ENCODE data around the gene TMEM165.

TMEM165 gene

GRCh38 chr4:55438314-55438713 is 42.6 kb downstream of the TMEM165 start:
- no peak overlapping the region for H2AFZ ChIP-seq (ENCODE audit: low read length)
- H3K4me1 ChIP-seq (ENCODE audit: insufficient read depth, low read length, poor library complexity, severe bottlenecking) = peaks cover 10% of the 10 kb centered on the region
- H3K27me3 ChIP-seq (ENCODE audit: insufficient read depth, low read length, poor library complexity, severe bottlenecking) = no peaks in the 10 kb centered on the region
- H3K9me2 ChIP-seq (replicated peaks; ENCODE audit: low read depth, low read length) = no peaks in the 10 kb centered on the region
- H3K79me2 ChIP-seq (ENCODE audit: insufficient read depth, low read length) = no peaks in the 10 kb centered on the region
- TF ChIP-seq CTCF (conservative IDR thresholded peaks at IDR 0.05; ENCODE audit: low read length) = no peak
- TF ChIP-seq EZH2phosphoT487 (IDR thresholded peaks at IDR 0.05; ENCODE audit: borderline replicate concordance) = no peak
- no peaks in the 10 kb centered on the region for H3F3A ChIP-seq (ENCODE audit: low read depth)
- no peaks in the 10 kb centered on the region for H3K9me3 ChIP-seq (ENCODE audit: insufficient read depth, low read depth, low read length)
- no peak overlapping the region for H3K9ac ChIP-seq (ENCODE audit: low read depth, low read length, poor library complexity, severe bottlenecking)
- H3K4me2 ChIP-seq (ENCODE audit: low read depth, low read length, poor library complexity, severe bottlenecking) = no peak overlapping the region
- H4K20me1 ChIP-seq (ENCODE audit: insufficient read depth, low read length, poor library complexity, severe bottlenecking) = no peaks in the 10 kb centered on the region
- H3K4me3 ChIP-seq (ENCODE audit: low read length, poor library complexity, severe bottlenecking) = no peak overlapping the region
- H3K36me3 ChIP-seq (ENCODE audit: insufficient read depth, low read length) = peaks cover 15% of the 10 kb centered on the region; the same call in 1 of the 2 replicates

GRCh38 chr4:55439023-55439422 is 43.3 kb downstream of the TMEM165 start:
- H3K9ac ChIP-seq (ENCODE audit: low read depth, low read length, poor library complexity, severe bottlenecking) = no peak overlapping the region
- TF ChIP-seq CTCF (conservative IDR thresholded peaks at IDR 0.05; ENCODE audit: low read length) (no peak), EZH2phosphoT487 (IDR thresholded peaks at IDR 0.05; ENCODE audit: borderline replicate concordance) (no peak)
- peaks cover 10% of the 10 kb centered on the region for H3K4me1 ChIP-seq (ENCODE audit: insufficient read depth, low read length, poor library complexity, severe bottlenecking)
- H4K20me1 ChIP-seq (ENCODE audit: insufficient read depth, low read length, poor library complexity, severe bottlenecking) = no peaks in the 10 kb centered on the region
- no peaks in the 10 kb centered on the region for H3F3A ChIP-seq (ENCODE audit: low read depth)
- no peaks in the 10 kb centered on the region for H3K27me3 ChIP-seq (ENCODE audit: insufficient read depth, low read length, poor library complexity, severe bottlenecking)
- no peak overlapping the region for H3K4me3 ChIP-seq (ENCODE audit: low read length, poor library complexity, severe bottlenecking)
- H3K9me2 ChIP-seq (replicated peaks; ENCODE audit: low read depth, low read length) = no peaks in the 10 kb centered on the region
- H2AFZ ChIP-seq (ENCODE audit: low read length) = no peak overlapping the region
- no peak overlapping the region for H3K4me2 ChIP-seq (ENCODE audit: low read depth, low read length, poor library complexity, severe bottlenecking)
- H3K79me2 ChIP-seq (ENCODE audit: insufficient read depth, low read length) = no peaks in the 10 kb centered on the region
- no peaks in the 10 kb centered on the region for H3K9me3 ChIP-seq (ENCODE audit: insufficient read depth, low read depth, low read length)
- H3K36me3 ChIP-seq (ENCODE audit: insufficient read depth, low read length) = peaks cover 11% of the 10 kb centered on the region; the same call in 1 of the 2 replicates

- H3K36me3 ChIP-seq (ENCODE audit: insufficient read depth, low read length) = peaks cover 4% of the 10 kb centered on the region; the same call in 1 of the 2 replicates
- no peak for TF ChIP-seq CTCF (conservative IDR thresholded peaks at IDR 0.05; ENCODE audit: low read length)
- TF ChIP-seq EZH2phosphoT487 (IDR thresholded peaks at IDR 0.05; ENCODE audit: borderline replicate concordance) = no peak
Measured at GRCh38 chr4:55440786-55441185, 45.0 kb downstream of the TMEM165 start.

More at GRCh38 chr4:55440786-55441185, 45.0 kb downstream of the TMEM165 start:
- no peaks in the 10 kb centered on the region for H3K9me3 ChIP-seq (ENCODE audit: insufficient read depth, low read depth, low read length)
- H3K9me2 ChIP-seq (replicated peaks; ENCODE audit: low read depth, low read length) = no peaks in the 10 kb centered on the region
- H3K4me3 ChIP-seq (ENCODE audit: low read length, poor library complexity, severe bottlenecking) = no peak overlapping the region
- no peak overlapping the region for H2AFZ ChIP-seq (ENCODE audit: low read length)
- no peak overlapping the region for H3K9ac ChIP-seq (ENCODE audit: low read depth, low read length, poor library complexity, severe bottlenecking)
- no peaks in the 10 kb centered on the region for H3K4me1 ChIP-seq (ENCODE audit: insufficient read depth, low read length, poor library complexity, severe bottlenecking)
- no peaks in the 10 kb centered on the region for H3K79me2 ChIP-seq (ENCODE audit: insufficient read depth, low read length)
- no peak overlapping the region for H3K4me2 ChIP-seq (ENCODE audit: low read depth, low read length, poor library complexity, severe bottlenecking)
- no peaks in the 10 kb centered on the region for H3F3A ChIP-seq (ENCODE audit: low read depth)
- H4K20me1 ChIP-seq (ENCODE audit: insufficient read depth, low read length, poor library complexity, severe bottlenecking) = no peaks in the 10 kb centered on the region
- no peaks in the 10 kb centered on the region for H3K27me3 ChIP-seq (ENCODE audit: insufficient read depth, low read length, poor library complexity, severe bottlenecking)
